ENCODE data around the gene WDR27.

GRCh38 chr6:169624785-169625184, 77.0 kb downstream of the WDR27 start:
- no peak for TF ChIP-seq CTCF (IDR thresholded peaks at IDR 0.05 in 2 of 3, conservative IDR thresholded peaks at IDR 0.05 in 1 of 3; ENCODE audit: control insufficient read depth in 2 of 3, extremely low read depth in 1 of 3, insufficient read depth in 1 of 3, low read depth in 3 of 3, low read length in 3 of 3)
- TF ChIP-seq PBX3 (IDR thresholded peaks at IDR 0.05; ENCODE audit: insufficient replicate concordance, low read depth, low read length): no peak
- TF ChIP-seq POLR2A (IDR thresholded peaks at IDR 0.05; ENCODE audit: low read depth, low read length): no peak
- TF ChIP-seq REST (IDR thresholded peaks at IDR 0.05; ENCODE audit: low read depth, low read length): no peak
- TF ChIP-seq POLR2AphosphoS5 (IDR thresholded peaks at IDR 0.05; ENCODE audit: low read length): no peak
- TF ChIP-seq CUX1 (IDR thresholded peaks at IDR 0.05; ENCODE audit: insufficient replicate concordance, low read depth, low read length): no peak
- TF ChIP-seq TAF1 (IDR thresholded peaks at IDR 0.05; ENCODE audit: borderline replicate concordance, low read depth, low read length): no peak
- no peak for TF ChIP-seq HDAC2 (IDR thresholded peaks at IDR 0.05)
- no peak for TF ChIP-seq KDM1A (IDR thresholded peaks at IDR 0.05; ENCODE audit: borderline replicate concordance)
- no peak for TF ChIP-seq EGR1 (IDR thresholded peaks at IDR 0.05; ENCODE audit: borderline replicate concordance in 1 of 2, low read depth in 2 of 2, low read length in 2 of 2)
- no peak for TF ChIP-seq NFXL1 (IDR thresholded peaks at IDR 0.05; ENCODE audit: borderline replicate concordance)
